Measurements from ENCODE around the gene NTNG2.

- no peak for TF ChIP-seq CTCF (IDR thresholded peaks at IDR 0.05; ENCODE audit: low read length)
- TF ChIP-seq EZH2 (optimal IDR thresholded peaks at IDR 0.05; ENCODE audit: low read depth, low read length), result no peak
- no peak for TF ChIP-seq EZH2phosphoT487 (IDR thresholded peaks at IDR 0.05; ENCODE audit: low read length)
Observed at GRCh38 chr9:132135456-132135855, 26.4 kb upstream of the NTNG2 start.
